ENCODE measurements around the gene CES2.
"Not testable (repeated sequence)": the region's sequence is repeated elsewhere in the genome, so short reads cannot be mapped to it uniquely, and the experiment has no call there.

CES2 gene

GRCh38 chr16:66930189-66930588 is 5.1 kb upstream of the CES2 start:
- peaks cover 37% of the 10 kb centered on the region for H3K27me3 ChIP-seq (ENCODE audit: insufficient read depth, low read length)
- H3K4me1 ChIP-seq (ENCODE audit: insufficient read depth, low read length): peaks cover 4% of the 10 kb centered on the region; the same call in 1 of the 2 replicates
- no peaks in the 10 kb centered on the region for H3K36me3 ChIP-seq (ENCODE audit: insufficient read depth, low read depth, low read length)
- H3K9ac ChIP-seq (ENCODE audit: low read depth, low read length): no peak overlapping the region
- no peak overlapping the region for H3K27ac ChIP-seq (ENCODE audit: low read length)
- H3K4me3 ChIP-seq (ENCODE audit: low read length): no peak overlapping the region
- H3K9me3 ChIP-seq (ENCODE audit: insufficient read depth, low read depth, low read length): no peaks in the 10 kb centered on the region

DNA sequence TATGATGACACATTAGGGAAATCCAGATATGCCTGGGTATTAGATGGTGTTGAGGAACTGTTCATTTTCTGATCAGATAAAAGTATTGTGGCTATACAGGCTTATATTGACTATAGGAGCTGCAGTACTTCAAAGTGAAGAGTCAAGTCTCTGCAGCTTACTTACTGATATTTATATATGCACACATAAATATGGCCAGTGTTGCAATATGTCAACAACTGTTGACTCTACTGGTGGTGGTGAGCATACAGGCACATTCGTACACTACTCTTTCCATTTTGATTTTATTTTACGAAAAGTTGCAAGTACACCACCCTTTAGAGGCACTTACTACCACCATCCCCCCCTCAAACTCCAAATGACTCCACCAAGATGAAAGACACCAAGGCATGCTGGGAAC is 3.7 kb upstream of the CES2 start:
- H3K4me3 ChIP-seq (ENCODE audit: low read length): no peak overlapping the region
- H3K27me3 ChIP-seq (ENCODE audit: insufficient read depth, low read length): peaks cover 30% of the 10 kb centered on the region
- no peak overlapping the region for H3K27ac ChIP-seq (ENCODE audit: low read length)
- H3K9ac ChIP-seq (ENCODE audit: low read depth, low read length): no peak overlapping the region
- H3K36me3 ChIP-seq (ENCODE audit: insufficient read depth, low read depth, low read length): no peaks in the 10 kb centered on the region
- H3K4me1 ChIP-seq (ENCODE audit: insufficient read depth, low read length): peaks cover 4% of the 10 kb centered on the region; the same call in 1 of the 2 replicates
- no peaks in the 10 kb centered on the region for H3K9me3 ChIP-seq (ENCODE audit: insufficient read depth, low read depth, low read length)

DNA sequence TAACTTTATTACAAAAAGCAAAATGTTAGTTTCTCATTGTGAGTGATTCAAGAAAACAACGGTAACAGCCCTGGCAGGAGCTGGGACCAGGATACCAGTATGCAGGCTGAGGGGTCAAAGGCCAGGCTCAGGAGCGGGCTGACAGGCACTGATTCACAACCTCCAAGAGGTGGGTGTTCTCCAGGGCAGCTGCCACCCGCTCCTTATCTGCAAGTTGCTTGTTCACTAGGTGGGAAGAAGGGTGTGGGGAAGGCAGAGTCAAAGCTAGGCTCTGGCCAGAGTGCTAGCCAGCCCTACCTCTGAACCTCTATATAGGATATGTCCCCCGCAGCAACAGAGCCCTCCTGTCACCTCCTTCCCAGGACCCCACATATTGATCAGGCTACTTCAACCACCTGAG is 3.2 kb upstream of the CES2 start:
- H3K9me3 ChIP-seq (ENCODE audit: insufficient read depth, low read depth, low read length): no peaks in the 10 kb centered on the region
- peaks cover 26% of the 10 kb centered on the region for H3K27me3 ChIP-seq (ENCODE audit: insufficient read depth, low read length)
- no peak overlapping the region for H3K27ac ChIP-seq (ENCODE audit: low read length)
- H3K9ac ChIP-seq (ENCODE audit: low read depth, low read length): no peak overlapping the region
- peaks cover 4% of the 10 kb centered on the region; the same call in 1 of the 2 replicates for H3K4me1 ChIP-seq (ENCODE audit: insufficient read depth, low read length)
- H3K4me3 ChIP-seq (ENCODE audit: low read length): no peak overlapping the region
- no peaks in the 10 kb centered on the region for H3K36me3 ChIP-seq (ENCODE audit: insufficient read depth, low read depth, low read length)

- H3K27ac ChIP-seq (ENCODE audit: low read length): no peak overlapping the region
- peak overlapping the region; percentile 84; the same call in 1 of the 2 replicates for H3K9ac ChIP-seq (ENCODE audit: low read depth, low read length)
- H3K9me3 ChIP-seq (ENCODE audit: insufficient read depth, low read depth, low read length): no peaks in the 10 kb centered on the region
- peak overlapping the region; percentile 93 for H3K4me3 ChIP-seq (ENCODE audit: low read length)
- peaks cover 17% of the 10 kb centered on the region for H3K27me3 ChIP-seq (ENCODE audit: insufficient read depth, low read length)
- H3K36me3 ChIP-seq (ENCODE audit: insufficient read depth, low read depth, low read length): no peaks in the 10 kb centered on the region
- H3K4me1 ChIP-seq (ENCODE audit: insufficient read depth, low read length): peaks cover 4% of the 10 kb centered on the region; the same call in 1 of the 2 replicates
Observed at GRCh38 chr16:66933776-66934137, 1.6 kb upstream of the CES2 start.

DNA sequence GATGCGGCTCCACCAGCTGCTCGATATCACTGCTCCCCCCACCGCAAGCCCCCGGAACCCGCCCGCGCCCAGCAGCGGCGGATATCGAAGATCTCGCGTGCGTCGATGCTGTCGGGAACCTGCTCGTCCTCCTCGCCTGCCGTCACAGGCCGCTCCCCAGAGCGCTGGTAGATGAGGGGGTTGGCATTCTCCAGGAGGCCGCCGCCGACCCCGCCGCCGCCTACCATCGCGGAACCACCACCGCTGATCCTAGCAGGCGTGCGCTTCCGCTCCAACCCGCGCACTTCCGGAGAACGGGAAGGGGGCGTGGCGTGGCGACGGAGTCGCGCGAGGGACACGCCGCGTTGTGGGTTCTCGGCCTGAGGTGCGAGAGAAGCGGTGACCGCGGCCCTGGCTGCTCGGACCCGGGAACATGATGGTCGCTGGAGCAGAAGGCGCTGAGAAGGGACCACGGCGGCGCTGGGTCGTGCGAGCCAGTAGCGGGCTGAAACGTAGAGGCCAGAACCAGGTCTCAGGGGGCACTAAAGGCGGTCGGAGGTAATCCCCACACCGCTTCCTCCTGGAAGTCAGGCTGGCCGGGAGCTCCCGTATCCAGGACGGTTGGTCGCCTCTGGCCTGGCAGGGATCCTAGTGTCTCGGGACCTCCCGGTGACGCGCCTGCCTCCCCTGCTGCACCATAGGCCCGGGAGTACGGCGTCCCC is 1.0 kb upstream of the CES2 start, which contains the start of gene CIAO2B:
CIAO2B (minus strand) TSS at position 265 of the 701 bp plus-strand sequence; CDS start at position 227, 38 bp downstream.
- no peak within 1 kb of the TSS for H3K27ac ChIP-seq (ENCODE audit: low read length)

GRCh38 chr16:66934839-66935313 is 440 bp upstream of the CES2 start:
- H3K27ac ChIP-seq (ENCODE audit: low read length); H3K9me3 ChIP-seq (ENCODE audit: insufficient read depth, low read depth, low read length); H3K4me1 ChIP-seq (ENCODE audit: insufficient read depth, low read length); H3K36me3 ChIP-seq (ENCODE audit: insufficient read depth, low read depth, low read length): not testable (repeated sequence)
- H3K4me3 ChIP-seq (ENCODE audit: low read length): peak overlapping the region; percentile 93
- H3K27me3 ChIP-seq (ENCODE audit: insufficient read depth, low read length): peaks cover 17% of the 10 kb centered on the region
- H3K9ac ChIP-seq (ENCODE audit: low read depth, low read length): peak overlapping the region; percentile 84; the same call in 1 of the 2 replicates

More for the DNA sequence above, 1.0 kb upstream of the CES2 start, which contains the start of gene CIAO2B:
- Histone ChIP-seq H3K27me3 (ENCODE audit: insufficient read depth, low read length) (peaks cover 17% of the 10 kb centered on the region), H3K36me3 (ENCODE audit: insufficient read depth, low read depth, low read length) (no peaks in the 10 kb centered on the region), H3K4me3 (ENCODE audit: low read length) (peak within 1 kb of the TSS; percentile 93), H3K4me1 (ENCODE audit: insufficient read depth, low read length) (peaks cover 4% of the 10 kb centered on the region; the same call in 1 of the 2 replicates), H3K9ac (ENCODE audit: low read depth, low read length) (peak within 1 kb of the TSS; percentile 84; the same call in 1 of the 2 replicates), H3K9me3 (ENCODE audit: insufficient read depth, low read depth, low read length) (no peaks in the 10 kb centered on the region)

- H3K36me3 ChIP-seq (ENCODE audit: insufficient read depth, low read depth, low read length): peaks cover 12% of the 10 kb centered on the region; the same call in 1 of the 2 replicates
- no peak overlapping the region for H3K27ac ChIP-seq (ENCODE audit: low read length)
- no peak overlapping the region for H3K4me3 ChIP-seq (ENCODE audit: low read length)
- no peaks in the 10 kb centered on the region for H3K9me3 ChIP-seq (ENCODE audit: insufficient read depth, low read depth, low read length)
- peaks cover 4% of the 10 kb centered on the region; the same call in 1 of the 2 replicates for H3K4me1 ChIP-seq (ENCODE audit: insufficient read depth, low read length)
- H3K27me3 ChIP-seq (ENCODE audit: insufficient read depth, low read length): peaks cover 17% of the 10 kb centered on the region
- H3K9ac ChIP-seq (ENCODE audit: low read depth, low read length): no peak overlapping the region
Observed at GRCh38 chr16:66936462-66936861, 1.1 kb downstream of the CES2 start.

DNA sequence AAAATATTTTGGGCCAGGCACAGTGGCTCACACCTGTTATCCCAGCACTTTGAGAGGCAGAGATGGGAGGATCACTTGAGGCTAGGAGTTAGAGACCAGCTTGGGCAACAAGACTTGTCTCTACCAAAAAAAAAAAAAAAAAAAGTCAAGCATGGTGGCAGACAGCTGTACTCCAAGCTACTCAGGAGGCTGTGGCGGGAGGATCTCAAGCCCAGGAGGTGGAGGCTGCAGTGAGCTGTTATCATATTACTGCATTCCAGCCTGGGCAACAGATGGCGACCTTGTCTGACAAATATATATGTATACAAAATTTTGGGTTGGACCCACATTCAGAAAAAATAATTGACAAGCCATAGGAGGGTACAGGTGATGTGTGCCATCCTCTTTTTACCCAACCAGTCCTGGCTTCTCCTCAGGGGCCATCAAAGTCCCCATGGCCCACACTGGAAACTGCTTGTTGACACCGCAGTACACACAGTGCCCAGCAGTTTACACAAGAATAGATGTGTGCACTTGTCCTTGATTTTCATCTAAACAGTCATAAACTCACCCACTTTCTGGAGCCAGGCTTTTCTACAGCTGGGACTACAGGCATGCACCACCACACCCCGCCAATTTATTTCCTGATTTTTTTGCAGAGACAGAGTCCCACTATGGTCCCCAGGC is 1.7 kb downstream of the CES2 start:
- no peak overlapping the region for H3K4me3 ChIP-seq (ENCODE audit: low read length)
- H3K4me1 ChIP-seq (ENCODE audit: insufficient read depth, low read length): peaks cover 4% of the 10 kb centered on the region; the same call in 1 of the 2 replicates
- no peak overlapping the region for H3K27ac ChIP-seq (ENCODE audit: low read length)
- peaks cover 17% of the 10 kb centered on the region for H3K27me3 ChIP-seq (ENCODE audit: insufficient read depth, low read length)
- no peak overlapping the region for H3K9ac ChIP-seq (ENCODE audit: low read depth, low read length)
- peaks cover 17% of the 10 kb centered on the region for H3K36me3 ChIP-seq (ENCODE audit: insufficient read depth, low read depth, low read length)
- no peaks in the 10 kb centered on the region for H3K9me3 ChIP-seq (ENCODE audit: insufficient read depth, low read depth, low read length)

- Histone ChIP-seq H3K27ac (ENCODE audit: low read length) (no peak overlapping the region), H3K4me3 (ENCODE audit: low read length) (no peak overlapping the region), H3K36me3 (ENCODE audit: insufficient read depth, low read depth, low read length) (peaks cover 25% of the 10 kb centered on the region), H3K9ac (ENCODE audit: low read depth, low read length) (no peak overlapping the region), H3K27me3 (ENCODE audit: insufficient read depth, low read length) (peaks cover 17% of the 10 kb centered on the region), H3K4me1 (ENCODE audit: insufficient read depth, low read length) (peaks cover 4% of the 10 kb centered on the region; the same call in 1 of the 2 replicates), H3K9me3 (ENCODE audit: insufficient read depth, low read depth, low read length) (no peaks in the 10 kb centered on the region)
Observed at GRCh38 chr16:66937725-66938337, 2.5 kb downstream of the CES2 start.

- Histone ChIP-seq H3K9me3 (ENCODE audit: insufficient read depth, low read depth, low read length) (no peaks in the 10 kb centered on the region), H3K9ac (ENCODE audit: low read depth, low read length) (no peak overlapping the region), H3K27me3 (ENCODE audit: insufficient read depth, low read length) (peaks cover 10% of the 10 kb centered on the region), H3K4me1 (ENCODE audit: insufficient read depth, low read length) (no peaks in the 10 kb centered on the region), H3K4me3 (ENCODE audit: low read length) (no peak overlapping the region), H3K36me3 (ENCODE audit: insufficient read depth, low read depth, low read length) (peaks cover 31% of the 10 kb centered on the region), H3K27ac (ENCODE audit: low read length) (no peak overlapping the region)
Observed at GRCh38 chr16:66939366-66939765, 4.0 kb downstream of the CES2 start.

- H3K9me3 ChIP-seq (ENCODE audit: insufficient read depth, low read depth, low read length): no peaks in the 10 kb centered on the region
- peaks cover 7% of the 10 kb centered on the region for H3K27me3 ChIP-seq (ENCODE audit: insufficient read depth, low read length)
- H3K9ac ChIP-seq (ENCODE audit: low read depth, low read length): no peak overlapping the region
- H3K36me3 ChIP-seq (ENCODE audit: insufficient read depth, low read depth, low read length): peaks cover 31% of the 10 kb centered on the region
- H3K4me3 ChIP-seq (ENCODE audit: low read length): no peak overlapping the region
- H3K27ac ChIP-seq (ENCODE audit: low read length): no peak overlapping the region
- H3K4me1 ChIP-seq (ENCODE audit: insufficient read depth, low read length): no peaks in the 10 kb centered on the region
Observed at GRCh38 chr16:66940236-66940635, 4.9 kb downstream of the CES2 start.
